ENCODE results near the gene ILDR1.

The ILDR1 gene

DNA sequence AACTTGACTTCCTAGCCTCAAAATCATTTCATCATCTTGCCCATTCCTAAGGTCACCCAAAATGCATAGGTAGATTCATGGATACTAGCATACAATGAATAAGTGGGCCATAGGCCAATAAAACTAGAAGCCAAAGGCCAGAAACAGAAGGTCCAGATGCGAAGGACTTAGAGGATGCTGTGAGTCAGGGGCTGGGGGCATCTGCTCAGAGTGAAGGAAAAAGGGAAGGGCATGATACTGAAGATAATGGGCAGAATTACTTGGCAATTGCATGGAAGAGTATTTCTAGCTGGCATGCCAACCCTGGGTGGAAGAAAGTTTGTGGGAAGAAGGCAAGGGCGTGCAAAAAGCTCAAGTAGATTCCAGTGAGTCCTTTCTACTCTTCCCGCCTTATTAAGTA is 27.5 kb downstream of the ILDR1 start:
- no peak overlapping the region for H3K27ac ChIP-seq
- DNase-seq (ENCODE audit: low read depth, low spot score): no peak
- TF ChIP-seq POLR2AphosphoS5 (IDR thresholded peaks at IDR 0.05; ENCODE audit: borderline replicate concordance, low read depth, low read length): no peak
- no peak for TF ChIP-seq FOXP2 (optimal IDR thresholded peaks at IDR 0.05; ENCODE audit: control extremely low read depth, extremely low read length, insufficient read depth)
- no peak for TF ChIP-seq EZH2 (IDR thresholded peaks at IDR 0.05)
- no peaks in the 10 kb centered on the region for H3K9me3 ChIP-seq (ENCODE audit: low read depth, low read length)
- no peak overlapping the region for H3K9ac ChIP-seq (ENCODE audit: insufficient read length)
- no peaks in the 10 kb centered on the region for H3K36me3 ChIP-seq (ENCODE audit: insufficient read depth, low read length)
- H3K4me3 ChIP-seq: no peak overlapping the region

DNA sequence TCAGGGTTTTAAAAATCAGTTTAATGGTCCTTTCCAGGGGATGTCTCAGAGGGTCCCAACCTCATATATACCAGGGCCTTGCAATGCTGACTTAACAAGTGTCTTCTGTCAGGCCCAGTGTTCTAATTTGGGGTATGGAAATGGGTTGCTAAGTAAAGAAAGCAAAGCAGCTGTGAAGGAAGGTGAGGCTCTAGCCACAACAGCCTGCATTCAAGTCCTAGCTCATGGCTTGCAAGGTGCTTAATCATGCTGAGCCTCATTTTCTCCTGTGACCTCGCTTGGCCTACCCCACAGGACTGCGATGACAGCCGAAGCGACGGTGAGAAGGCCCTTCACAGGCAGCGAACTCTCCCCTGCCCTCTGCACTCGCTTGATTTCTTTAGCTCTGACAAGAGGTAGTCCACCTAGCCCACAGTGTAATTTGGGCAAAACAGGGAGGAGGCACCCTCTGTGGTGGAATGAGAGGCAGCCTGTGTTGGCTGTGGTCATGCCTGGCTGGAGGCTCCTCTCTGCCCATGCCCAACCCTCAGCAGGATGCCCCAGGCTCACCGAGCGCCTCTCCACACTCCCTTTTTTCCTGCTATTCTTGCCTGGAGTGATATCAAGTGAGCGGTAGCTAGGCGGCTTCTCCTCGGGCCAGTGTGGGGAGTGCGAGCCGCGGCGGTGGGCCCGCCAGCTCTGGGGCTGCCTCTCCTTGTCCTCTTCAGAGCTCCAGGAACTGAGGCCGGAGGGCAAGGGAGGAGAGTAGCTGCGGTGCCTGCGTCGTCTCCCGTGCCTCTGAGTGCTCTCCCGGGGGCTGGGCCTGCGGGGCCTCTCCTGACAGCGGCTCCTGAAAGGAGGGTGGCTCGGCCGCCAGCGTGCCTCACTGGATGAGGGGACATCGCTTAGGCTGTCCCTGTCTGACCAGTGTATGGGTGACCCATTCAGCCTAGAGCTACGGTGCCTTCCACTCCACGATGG is 29.2 kb downstream of the ILDR1 start:
- no peak overlapping the region for H3K27ac ChIP-seq
- no peak for DNase-seq (ENCODE audit: low read depth, low spot score)
- no peak for TF ChIP-seq FOXP2 (optimal IDR thresholded peaks at IDR 0.05; ENCODE audit: control extremely low read depth, extremely low read length, insufficient read depth)
- no peak for TF ChIP-seq EZH2 (IDR thresholded peaks at IDR 0.05)
- TF ChIP-seq POLR2AphosphoS5 (IDR thresholded peaks at IDR 0.05; ENCODE audit: borderline replicate concordance, low read depth, low read length): no peak
- no peaks in the 10 kb centered on the region for H3K9me3 ChIP-seq (ENCODE audit: low read depth, low read length)
- no peaks in the 10 kb centered on the region for H3K36me3 ChIP-seq (ENCODE audit: insufficient read depth, low read length)
- H3K4me3 ChIP-seq: no peak overlapping the region
- H3K9ac ChIP-seq (ENCODE audit: insufficient read length): no peak overlapping the region

DNA sequence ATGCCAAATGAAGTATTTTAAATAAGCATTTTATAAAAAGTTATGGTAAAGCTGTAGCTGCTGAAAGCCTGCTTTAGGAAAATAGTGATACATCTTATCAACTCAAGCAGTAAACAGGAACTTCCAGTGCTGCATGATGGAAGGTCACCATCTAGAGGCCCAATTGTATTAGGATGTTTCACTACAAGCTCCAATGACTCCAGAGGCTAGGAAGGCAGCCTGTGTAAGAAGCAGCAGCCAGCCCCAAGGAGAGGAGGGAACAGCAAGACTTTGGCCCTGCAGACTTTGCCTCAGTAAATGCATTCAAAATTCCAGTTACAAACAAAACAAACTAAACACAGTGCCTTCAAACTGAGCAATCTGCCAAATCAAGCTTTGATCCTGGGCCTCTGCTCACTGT is 32.1 kb downstream of the ILDR1 start:
- Histone ChIP-seq H3K9me3 (ENCODE audit: low read depth, low read length) (no peaks in the 10 kb centered on the region), H3K9ac (ENCODE audit: insufficient read length) (no peak overlapping the region), H3K27ac (no peak overlapping the region), H3K4me3 (no peak overlapping the region), H3K36me3 (ENCODE audit: insufficient read depth, low read length) (no peaks in the 10 kb centered on the region)
- no peak for TF ChIP-seq FOXP2 (optimal IDR thresholded peaks at IDR 0.05; ENCODE audit: control extremely low read depth, extremely low read length, insufficient read depth)
- no peak for TF ChIP-seq POLR2AphosphoS5 (IDR thresholded peaks at IDR 0.05; ENCODE audit: borderline replicate concordance, low read depth, low read length)
- TF ChIP-seq EZH2 (IDR thresholded peaks at IDR 0.05): no peak
- DNase-seq (ENCODE audit: low read depth, low spot score): no peak

DNA sequence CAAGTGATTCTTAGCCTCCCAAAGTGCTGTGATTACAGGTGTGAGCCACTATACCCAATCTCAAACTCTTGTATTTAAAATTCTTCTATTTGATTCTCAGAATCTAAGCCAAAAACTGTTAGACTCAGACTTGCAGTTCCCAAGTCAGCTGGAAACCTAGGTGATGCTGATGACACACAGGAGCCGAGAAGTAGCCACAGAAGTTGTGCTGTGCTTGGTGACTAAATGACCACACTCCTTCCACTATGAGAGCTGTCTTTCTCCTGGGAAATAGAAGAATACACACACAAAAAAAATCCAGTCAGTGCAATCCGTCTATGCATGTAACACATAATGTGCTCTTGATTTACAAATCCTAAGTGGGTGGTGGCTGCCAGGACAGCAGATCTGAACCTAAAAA is 33.9 kb downstream of the ILDR1 start:
- 0 out of 2 replicates have a peak, but pooled peaks cover 3% of the 10 kb centered on the region for H3K9me3 ChIP-seq (ENCODE audit: low read depth, low read length)
- H3K27ac ChIP-seq: no peak overlapping the region
- TF ChIP-seq FOXP2 (optimal IDR thresholded peaks at IDR 0.05; ENCODE audit: control extremely low read depth, extremely low read length, insufficient read depth) (no peak), POLR2AphosphoS5 (IDR thresholded peaks at IDR 0.05; ENCODE audit: borderline replicate concordance, low read depth, low read length) (no peak), EZH2 (IDR thresholded peaks at IDR 0.05) (no peak)
- no peak for DNase-seq (ENCODE audit: low read depth, low spot score)
- H3K4me3 ChIP-seq: no peak overlapping the region
- no peaks in the 10 kb centered on the region for H3K36me3 ChIP-seq (ENCODE audit: insufficient read depth, low read length)
- no peak overlapping the region for H3K9ac ChIP-seq (ENCODE audit: insufficient read length)

DNA sequence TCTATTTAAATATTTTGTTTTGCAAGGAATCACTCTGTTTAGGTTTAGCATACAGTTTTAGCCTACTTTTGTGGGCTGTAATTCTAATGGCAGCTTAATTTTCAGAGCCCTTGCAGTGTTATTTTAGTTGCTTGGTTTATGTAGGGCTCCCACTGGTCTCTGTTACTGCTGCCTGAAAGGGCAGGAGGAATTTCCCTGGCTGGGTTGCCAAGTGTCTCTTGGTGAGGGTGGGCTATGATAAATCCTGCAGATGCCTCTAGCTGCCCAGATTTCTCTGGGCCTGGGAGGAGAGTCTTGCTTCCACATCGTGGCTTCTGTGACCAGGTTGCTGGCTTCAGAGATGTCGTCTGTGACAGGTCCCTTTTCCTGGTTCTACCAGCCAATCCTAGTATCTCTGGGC is 36.2 kb downstream of the ILDR1 start:
- Histone ChIP-seq H3K9ac (ENCODE audit: insufficient read length) (no peak overlapping the region), H3K9me3 (ENCODE audit: low read depth, low read length) (0 out of 2 replicates have a peak, but pooled peaks cover 3% of the 10 kb centered on the region), H3K36me3 (ENCODE audit: insufficient read depth, low read length) (no peaks in the 10 kb centered on the region), H3K27ac (no peak overlapping the region), H3K4me3 (no peak overlapping the region)
- no peak for TF ChIP-seq POLR2AphosphoS5 (IDR thresholded peaks at IDR 0.05; ENCODE audit: borderline replicate concordance, low read depth, low read length)
- no peak for TF ChIP-seq FOXP2 (optimal IDR thresholded peaks at IDR 0.05; ENCODE audit: control extremely low read depth, extremely low read length, insufficient read depth)
- no peak for TF ChIP-seq EZH2 (IDR thresholded peaks at IDR 0.05)
- no peak for DNase-seq (ENCODE audit: low read depth, low spot score)

DNA sequence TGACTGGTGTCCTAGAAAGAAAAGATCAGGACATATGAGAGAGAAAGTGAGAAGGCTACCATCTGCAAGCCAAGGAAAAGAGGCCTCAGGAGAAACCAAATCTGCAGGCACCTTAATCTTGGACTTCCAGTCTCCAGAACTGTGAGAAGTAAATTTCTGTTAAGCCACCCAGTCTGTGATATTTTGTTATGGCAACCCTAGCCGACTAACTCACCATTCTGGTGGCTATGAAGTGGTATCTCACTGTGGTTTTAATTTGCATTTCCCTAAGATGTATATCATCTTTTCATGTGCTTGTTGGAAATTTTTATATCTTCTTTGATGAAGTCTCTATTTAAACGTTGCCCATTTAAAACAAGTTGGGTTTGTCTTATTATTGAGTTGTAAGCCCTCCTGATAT is 40.6 kb downstream of the ILDR1 start:
- no peak for TF ChIP-seq EZH2 (IDR thresholded peaks at IDR 0.05)
- TF ChIP-seq FOXP2 (optimal IDR thresholded peaks at IDR 0.05; ENCODE audit: control extremely low read depth, extremely low read length, insufficient read depth): no peak
- TF ChIP-seq POLR2AphosphoS5 (IDR thresholded peaks at IDR 0.05; ENCODE audit: borderline replicate concordance, low read depth, low read length): no peak

DNA sequence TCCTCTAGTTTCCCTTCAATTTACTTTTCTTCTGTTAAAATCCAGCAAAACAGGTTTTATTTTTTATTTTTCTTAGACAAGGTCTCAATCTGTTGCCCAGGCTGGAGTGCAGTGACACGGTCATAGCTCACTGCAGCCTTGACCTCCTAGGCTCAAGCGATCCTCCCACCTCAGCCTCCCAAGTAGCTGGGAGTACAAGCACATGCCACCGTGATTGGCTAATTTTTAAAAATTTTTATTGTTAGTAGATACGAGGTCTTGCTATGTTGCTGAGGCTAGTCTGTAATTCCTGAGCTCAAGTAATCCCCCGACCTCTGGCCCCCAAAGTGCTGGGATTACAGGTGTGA is 41.6 kb downstream of the ILDR1 start:
- no peaks in the 10 kb centered on the region for H3K36me3 ChIP-seq (ENCODE audit: insufficient read depth, low read length)
- H3K27ac ChIP-seq: no peak overlapping the region
- H3K4me3 ChIP-seq: no peak overlapping the region
- 0 out of 2 replicates have a peak, but pooled peaks cover 3% of the 10 kb centered on the region for H3K9me3 ChIP-seq (ENCODE audit: low read depth, low read length)
- H3K9ac ChIP-seq (ENCODE audit: insufficient read length): no peak overlapping the region
- TF ChIP-seq POLR2AphosphoS5 (IDR thresholded peaks at IDR 0.05; ENCODE audit: borderline replicate concordance, low read depth, low read length): no peak
- TF ChIP-seq EZH2 (IDR thresholded peaks at IDR 0.05): no peak
- no peak for TF ChIP-seq FOXP2 (optimal IDR thresholded peaks at IDR 0.05; ENCODE audit: control extremely low read depth, extremely low read length, insufficient read depth)
- DNase-seq (ENCODE audit: low read depth, low spot score): no peak

More for the DNA sequence above, 40.6 kb downstream of the ILDR1 start:
- H3K9ac ChIP-seq (ENCODE audit: insufficient read length): no peak overlapping the region
- 0 out of 2 replicates have a peak, but pooled peaks cover 3% of the 10 kb centered on the region for H3K9me3 ChIP-seq (ENCODE audit: low read depth, low read length)
- no peaks in the 10 kb centered on the region for H3K36me3 ChIP-seq (ENCODE audit: insufficient read depth, low read length)
- DNase-seq (ENCODE audit: low read depth, low spot score): no peak
- no peak overlapping the region for H3K27ac ChIP-seq
- H3K4me3 ChIP-seq: no peak overlapping the region

DNA sequence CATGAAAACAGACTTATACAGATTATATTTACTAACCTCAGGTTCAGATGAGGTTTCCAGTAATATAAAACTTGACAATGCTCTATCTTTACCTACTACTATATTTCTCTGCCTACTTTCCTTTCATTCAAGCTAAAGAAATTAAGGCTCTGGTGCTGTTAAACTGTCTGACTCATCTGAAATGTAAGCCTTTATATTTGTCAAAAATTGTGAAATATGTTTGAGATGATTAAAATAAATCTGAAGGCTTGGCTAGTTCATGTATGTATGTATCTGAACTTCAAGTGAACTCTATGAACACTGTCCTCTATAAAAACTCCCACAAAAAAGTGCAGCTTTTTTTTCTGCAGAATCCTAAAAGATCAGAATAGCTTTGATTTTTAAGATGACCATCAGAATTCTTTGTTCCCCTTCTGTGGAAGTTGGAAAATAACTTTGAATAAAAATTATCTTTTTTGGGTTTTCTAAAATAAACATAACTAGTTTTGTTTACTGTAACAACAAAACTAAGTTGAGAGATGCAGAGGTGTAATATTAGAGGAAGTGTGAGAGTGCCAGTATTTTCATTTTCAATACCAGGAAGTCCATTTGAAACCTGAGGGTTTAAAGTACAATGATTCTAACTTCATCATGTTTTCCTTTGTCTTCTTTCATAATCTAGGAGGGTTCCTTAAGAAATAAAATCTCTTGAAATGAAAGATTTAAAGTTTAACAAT is 42.2 kb downstream of the ILDR1 start:
- Histone ChIP-seq H3K36me3 (ENCODE audit: insufficient read depth, low read length) (no peaks in the 10 kb centered on the region), H3K4me3 (no peak overlapping the region), H3K27ac (no peak overlapping the region), H3K9me3 (ENCODE audit: low read depth, low read length) (0 out of 2 replicates have a peak, but pooled peaks cover 3% of the 10 kb centered on the region), H3K9ac (ENCODE audit: insufficient read length) (no peak overlapping the region)
- DNase-seq (ENCODE audit: low read depth, low spot score): no peak
- TF ChIP-seq EZH2 (IDR thresholded peaks at IDR 0.05) (no peak), FOXP2 (optimal IDR thresholded peaks at IDR 0.05; ENCODE audit: control extremely low read depth, extremely low read length, insufficient read depth) (no peak), POLR2AphosphoS5 (IDR thresholded peaks at IDR 0.05; ENCODE audit: borderline replicate concordance, low read depth, low read length) (no peak)

Measured in SK-N-MC (cell line).